HG03342 (cell line): ENCODE measurements around the gene TAF1.
"Not testable (repeated sequence)": the region's sequence is repeated elsewhere in the genome, so short reads cannot be mapped to it uniquely, and the experiment has no call there.

Experiments
- ATAC-seq: cut with Tn5 transposase; IDR thresholded peaks from one replicate; pipeline ENCODE4 v1.9.1; 2021; ENCODE audit warnings: mild to moderate bottlenecking, moderate library complexity; ENCODE audit not compliant: unreplicated experiment

TAF1 gene, protein sequence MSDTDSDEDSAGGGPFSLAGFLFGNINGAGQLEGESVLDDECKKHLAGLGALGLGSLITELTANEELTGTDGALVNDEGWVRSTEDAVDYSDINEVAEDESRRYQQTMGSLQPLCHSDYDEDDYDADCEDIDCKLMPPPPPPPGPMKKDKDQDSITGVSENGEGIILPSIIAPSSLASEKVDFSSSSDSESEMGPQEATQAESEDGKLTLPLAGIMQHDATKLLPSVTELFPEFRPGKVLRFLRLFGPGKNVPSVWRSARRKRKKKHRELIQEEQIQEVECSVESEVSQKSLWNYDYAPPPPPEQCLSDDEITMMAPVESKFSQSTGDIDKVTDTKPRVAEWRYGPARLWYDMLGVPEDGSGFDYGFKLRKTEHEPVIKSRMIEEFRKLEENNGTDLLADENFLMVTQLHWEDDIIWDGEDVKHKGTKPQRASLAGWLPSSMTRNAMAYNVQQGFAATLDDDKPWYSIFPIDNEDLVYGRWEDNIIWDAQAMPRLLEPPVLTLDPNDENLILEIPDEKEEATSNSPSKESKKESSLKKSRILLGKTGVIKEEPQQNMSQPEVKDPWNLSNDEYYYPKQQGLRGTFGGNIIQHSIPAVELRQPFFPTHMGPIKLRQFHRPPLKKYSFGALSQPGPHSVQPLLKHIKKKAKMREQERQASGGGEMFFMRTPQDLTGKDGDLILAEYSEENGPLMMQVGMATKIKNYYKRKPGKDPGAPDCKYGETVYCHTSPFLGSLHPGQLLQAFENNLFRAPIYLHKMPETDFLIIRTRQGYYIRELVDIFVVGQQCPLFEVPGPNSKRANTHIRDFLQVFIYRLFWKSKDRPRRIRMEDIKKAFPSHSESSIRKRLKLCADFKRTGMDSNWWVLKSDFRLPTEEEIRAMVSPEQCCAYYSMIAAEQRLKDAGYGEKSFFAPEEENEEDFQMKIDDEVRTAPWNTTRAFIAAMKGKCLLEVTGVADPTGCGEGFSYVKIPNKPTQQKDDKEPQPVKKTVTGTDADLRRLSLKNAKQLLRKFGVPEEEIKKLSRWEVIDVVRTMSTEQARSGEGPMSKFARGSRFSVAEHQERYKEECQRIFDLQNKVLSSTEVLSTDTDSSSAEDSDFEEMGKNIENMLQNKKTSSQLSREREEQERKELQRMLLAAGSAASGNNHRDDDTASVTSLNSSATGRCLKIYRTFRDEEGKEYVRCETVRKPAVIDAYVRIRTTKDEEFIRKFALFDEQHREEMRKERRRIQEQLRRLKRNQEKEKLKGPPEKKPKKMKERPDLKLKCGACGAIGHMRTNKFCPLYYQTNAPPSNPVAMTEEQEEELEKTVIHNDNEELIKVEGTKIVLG (N-terminal part only)

DNA sequence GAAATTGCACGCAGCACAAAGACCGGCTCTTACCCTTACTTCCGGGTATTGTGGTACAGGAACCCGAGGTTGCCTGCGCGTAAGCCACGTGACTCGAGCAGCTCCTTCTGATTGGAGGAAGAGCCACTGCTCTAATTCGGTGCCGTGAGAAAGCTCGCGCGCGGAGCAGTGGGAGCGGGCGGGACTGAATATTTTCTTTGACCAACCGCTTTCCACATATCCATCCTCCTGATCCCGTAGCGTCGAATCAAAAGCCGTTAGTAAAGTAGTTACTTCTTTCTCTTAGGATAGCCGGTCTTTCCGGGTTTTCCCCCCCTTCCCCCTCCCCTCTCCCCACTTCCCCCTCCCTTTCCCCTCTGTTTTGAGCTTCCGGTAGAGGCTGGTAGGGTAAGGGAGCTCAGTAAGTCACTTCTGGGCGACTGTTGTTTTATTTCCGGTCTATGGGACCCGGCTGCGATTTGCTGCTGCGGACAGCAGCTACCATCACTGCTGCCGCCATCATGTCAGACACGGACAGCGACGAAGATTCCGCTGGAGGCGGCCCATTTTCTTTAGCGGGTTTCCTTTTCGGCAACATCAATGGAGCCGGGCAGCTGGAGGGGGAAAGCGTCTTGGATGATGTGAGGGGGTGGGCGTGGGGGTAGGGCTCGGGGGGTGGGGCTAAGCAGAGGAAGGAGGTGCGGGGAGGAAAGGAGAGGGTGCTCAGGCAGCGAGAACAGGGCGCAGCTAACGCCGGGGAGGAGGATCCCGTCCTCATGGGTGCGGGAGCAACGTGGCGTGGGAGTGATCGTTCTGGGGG is at the start of gene TAF1:
TSS of gene TAF1 (plus strand) at position 483 of the 799 bp plus-strand sequence. CDS start at position 501, 18 bp downstream.
- ATAC-seq, result peak; percentile 84

DNA sequence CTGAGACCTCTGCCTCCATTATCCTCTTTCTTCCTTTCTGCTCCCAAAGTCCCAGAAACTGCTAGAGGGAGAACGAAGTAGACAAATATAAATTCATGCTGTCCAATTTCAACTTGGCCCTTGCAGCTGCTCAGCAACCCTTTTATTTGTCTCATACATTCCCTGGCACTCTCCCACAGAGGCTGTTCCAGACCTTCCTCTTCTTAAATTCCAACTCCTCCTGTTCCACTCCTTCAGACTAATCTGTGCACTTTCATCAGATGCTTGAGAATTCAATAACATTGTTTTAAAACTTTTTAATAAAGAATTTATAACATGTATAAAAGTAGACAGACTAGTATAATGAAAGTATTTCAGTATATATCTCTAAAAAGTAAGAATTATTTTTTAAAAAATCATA is 49.2 kb upstream of the TAF1 start:
- ATAC-seq, result not testable (repeated sequence)

DNA sequence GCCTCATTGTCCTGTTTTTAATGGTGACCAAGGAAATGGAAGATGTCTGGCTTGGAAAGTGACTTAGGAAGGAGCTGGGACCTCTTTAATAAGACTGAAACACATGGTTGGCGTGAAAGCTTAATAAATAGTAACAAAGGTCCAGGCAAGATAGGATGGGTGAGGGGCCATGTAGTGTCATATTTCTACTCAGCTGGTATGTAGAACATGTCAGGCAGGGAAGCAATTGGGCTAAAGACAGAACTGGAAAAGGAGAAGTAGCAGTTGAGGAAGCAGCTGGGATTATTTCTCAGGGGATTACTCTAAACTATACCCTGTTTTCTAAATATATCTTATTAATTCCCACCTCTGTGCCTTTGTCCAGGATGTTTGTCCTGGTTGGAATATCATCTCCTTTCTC is 46.0 kb upstream of the TAF1 start:
- ATAC-seq, result no peak

DNA sequence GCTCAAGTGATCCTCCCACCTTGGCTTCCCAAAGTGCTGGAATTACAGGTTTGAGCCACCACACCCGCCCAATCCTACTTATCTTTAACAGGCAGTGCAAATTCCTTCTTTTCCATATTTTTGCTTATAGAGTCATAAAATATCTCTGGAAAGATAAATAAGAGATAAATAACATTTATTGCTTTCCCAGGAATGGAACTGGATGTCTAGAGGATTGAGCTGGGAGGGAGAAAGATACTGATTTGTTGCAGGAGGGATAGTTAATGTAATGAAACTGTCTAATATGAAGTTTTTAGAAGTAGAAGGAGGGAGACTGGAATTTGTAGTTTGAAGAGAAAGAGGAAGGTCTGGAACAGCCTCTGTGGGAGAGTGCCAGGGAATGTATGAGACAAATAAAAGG is 44.4 kb upstream of the TAF1 start:
- no peak for ATAC-seq

DNA sequence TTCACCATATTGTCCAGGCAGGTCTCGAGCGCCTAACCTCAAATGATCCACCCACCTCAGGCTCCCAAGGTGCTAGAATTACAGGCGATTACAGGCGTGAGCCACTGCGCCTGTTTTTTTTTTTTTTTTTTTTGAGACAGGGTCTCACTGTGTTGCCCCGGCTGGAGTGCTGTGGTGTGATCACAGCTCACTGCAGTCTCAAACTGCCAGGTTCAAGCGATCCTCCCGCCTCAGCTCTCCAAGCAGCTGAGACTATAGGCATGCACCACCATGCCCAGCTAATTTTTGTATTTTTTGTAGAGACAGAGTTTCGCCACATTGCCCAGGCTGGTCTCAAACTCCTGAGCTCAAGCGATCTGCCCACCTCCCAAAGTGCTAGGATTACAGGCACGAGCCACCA is 41.7 kb upstream of the TAF1 start:
- not testable (repeated sequence) for ATAC-seq

DNA sequence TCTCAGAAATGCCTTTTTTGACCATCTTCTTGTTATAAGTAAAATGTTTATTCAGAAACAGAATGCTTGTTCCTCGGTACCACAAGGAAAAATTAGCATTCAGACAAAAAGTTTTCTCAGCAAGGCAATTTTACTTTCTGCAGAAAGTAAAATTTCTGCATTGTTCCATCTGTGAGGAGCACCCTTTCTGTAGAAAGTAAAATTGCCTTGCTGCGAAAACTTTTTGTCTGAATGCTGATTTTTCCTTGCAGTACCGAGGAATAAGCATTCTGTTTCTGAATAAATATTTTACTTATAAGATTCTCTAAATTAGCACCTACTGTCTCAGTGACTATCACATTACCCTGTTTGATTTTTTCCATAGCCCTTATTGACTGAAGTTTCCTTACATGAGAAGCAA is 39.8 kb upstream of the TAF1 start:
- no peak for ATAC-seq

DNA sequence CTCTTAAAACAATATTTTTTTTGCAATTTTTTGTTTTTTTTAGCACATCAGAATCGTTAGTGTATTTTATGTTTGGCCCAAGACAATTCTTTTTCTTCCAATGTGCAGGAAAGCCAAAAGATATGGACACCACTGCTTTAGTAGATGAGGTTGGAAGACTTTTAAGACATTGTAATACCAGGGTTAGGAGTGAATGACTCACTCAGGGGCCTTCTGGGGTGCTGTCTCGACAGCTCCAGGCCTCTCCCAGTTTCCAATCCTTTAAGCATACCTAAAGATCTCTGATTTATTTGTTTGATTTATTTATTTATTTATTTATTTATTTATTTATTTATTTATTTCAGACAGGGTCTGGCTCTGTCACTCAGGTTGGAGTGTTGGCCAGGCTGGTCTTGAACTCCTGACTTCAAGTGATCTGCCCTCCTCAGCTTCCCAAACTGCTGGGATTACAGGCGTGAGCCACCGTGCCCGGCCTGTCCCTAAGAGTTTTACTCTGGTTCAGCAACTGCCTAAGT is 16.9 kb upstream of the TAF1 start:
- not testable (repeated sequence) for ATAC-seq

DNA sequence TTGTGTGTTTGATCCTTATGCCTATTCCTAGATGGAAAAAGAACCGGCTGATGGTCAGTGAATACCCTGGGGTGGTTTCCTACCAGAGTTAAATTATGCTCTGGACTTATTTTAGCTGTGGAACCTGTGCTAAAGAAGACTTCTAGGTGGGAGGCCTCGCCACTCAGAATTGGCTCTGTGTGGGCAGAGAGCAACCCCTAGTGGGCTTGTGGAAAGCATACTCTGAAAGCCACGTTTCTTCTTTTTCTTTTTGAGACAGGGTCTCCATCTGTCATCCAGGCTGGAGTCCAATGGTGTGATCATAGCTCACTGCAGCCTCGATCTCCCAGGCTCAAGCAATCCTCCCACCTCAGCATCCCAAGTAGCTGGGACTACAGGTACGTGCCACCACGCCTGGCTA is 16.3 kb upstream of the TAF1 start:
- not testable (repeated sequence) for ATAC-seq

DNA sequence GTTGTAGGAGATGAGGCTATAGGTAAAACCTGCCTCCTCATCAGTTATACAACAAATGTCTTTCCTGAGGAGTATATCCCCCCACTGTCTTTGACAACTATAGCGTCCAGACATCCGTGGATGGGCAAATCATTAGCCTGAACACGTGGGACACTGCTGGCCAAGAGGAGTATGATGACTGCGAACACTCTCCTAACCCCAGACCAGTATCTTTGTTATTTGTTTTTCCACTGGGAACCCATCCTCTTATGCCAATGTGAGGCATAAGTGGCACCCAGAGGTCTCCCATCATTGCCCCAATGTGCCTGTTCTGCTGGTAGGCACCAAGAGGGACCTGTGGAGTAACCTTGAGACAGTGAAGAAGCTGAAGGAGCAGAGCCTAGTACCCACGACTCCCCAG is 13.7 kb upstream of the TAF1 start:
- ATAC-seq, result not testable (repeated sequence)

DNA sequence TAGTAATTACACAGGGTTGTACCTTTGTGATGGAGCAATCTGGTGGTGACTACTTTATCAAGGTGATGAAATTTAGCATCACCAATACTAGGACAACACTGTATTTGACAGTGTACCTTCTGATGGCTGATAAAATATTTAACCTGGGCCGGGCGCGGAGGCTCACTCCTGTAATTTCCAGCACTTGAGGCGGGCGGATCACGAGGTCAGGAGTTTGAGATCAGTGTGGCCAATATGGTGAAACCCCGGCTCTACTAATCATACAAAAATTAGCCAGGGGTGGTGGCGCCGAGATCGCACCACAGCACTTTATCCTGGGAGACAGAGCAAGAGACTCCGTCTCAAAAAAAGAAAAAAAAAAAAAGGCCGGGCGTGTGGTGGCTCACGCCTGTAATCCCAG is 1.9 kb upstream of the TAF1 start:
- no peak for ATAC-seq

DNA sequence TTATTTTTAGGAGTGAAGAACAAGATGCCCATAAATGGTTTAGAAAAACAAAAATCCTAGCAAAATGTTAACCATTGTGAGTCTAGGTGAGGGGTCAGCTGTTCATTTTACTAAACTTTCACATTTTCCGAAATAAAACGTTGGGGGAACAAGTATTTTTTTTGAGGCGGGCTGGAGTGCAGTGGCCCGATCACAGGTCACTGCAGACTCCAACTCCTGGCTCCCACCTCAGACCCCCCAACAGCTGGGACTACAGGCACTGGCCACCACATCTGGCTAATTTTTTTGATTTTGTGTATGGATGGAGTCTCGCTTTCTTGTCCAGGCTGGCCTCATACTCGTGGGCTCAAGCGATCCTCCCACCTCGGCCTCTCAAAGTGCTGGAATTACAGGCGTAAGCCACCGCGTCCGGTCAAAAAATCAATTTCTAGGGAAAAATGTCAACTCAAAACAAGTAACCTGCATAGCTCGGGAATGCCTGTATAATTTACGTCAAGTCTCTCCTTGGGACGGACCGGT is 742 bp upstream of the TAF1 start:
- ATAC-seq, result peak; percentile 2

DNA sequence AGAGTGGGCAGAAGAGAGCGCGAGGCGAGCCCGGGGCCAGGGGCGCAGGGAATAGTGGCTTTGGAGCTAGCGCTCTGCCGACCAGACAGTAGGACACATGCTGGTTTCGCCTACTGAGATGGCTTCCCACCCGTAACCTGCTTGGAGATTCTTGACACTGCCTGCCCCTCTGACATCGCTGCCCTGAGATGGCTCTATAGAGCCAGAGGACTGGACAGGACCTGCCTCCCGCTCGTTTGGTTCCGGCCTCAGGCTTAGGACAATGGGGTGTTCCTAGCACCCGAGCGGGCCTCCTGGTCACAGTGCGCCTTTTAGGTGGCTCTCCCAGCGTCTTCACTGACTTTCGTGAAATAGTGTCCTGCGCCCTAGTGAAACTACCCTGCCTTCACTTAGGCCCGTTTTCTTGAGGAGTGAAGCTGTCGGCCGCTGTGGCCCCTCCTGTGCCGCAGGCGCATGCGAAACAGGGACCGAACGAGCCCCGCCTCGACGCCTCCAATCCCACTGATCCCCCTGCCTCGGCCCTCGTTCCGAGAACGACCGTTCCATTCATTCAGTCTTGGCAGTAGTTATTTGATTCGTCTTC is 608 bp downstream of the TAF1 start:
- no peak for ATAC-seq

DNA sequence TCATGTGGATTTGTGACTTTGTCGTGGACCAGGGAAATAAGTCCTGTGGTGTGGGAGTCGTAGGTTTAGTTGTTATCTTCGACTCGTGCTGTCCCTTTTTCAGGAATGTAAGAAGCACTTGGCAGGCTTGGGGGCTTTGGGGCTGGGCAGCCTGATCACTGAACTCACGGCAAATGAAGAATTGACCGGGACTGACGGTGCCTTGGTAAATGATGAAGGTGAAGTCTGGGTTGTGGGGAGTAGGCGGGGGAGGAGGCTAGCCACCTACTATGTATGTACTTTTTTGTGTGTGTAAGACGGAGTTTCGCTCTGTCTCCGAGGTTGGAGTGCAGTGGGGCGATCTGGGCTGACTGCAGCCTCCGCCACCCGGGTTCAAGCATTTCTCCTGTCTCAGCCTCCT is 1.2 kb downstream of the TAF1 start:
- ATAC-seq, result no peak

DNA sequence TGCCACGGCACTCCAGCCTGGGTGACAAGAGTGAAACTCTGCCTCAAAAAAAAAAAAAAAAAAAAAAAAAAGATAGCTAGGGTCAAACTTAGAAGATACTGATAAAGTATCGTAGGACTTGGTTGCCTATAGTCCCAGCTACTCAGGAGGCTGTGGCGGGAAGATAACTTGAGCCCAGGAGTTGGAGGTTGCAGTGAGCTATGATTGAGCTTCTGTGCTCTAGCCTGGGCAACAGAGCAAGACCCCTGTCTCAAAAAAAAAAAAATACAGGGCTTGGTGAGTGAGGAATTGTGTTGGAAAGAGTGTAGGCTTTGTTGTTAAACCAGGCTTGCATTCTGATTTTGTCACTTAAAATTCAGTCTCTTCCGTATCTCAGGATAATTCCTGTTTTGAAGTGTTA is 6.2 kb downstream of the TAF1 start:
- no peak for ATAC-seq

DNA sequence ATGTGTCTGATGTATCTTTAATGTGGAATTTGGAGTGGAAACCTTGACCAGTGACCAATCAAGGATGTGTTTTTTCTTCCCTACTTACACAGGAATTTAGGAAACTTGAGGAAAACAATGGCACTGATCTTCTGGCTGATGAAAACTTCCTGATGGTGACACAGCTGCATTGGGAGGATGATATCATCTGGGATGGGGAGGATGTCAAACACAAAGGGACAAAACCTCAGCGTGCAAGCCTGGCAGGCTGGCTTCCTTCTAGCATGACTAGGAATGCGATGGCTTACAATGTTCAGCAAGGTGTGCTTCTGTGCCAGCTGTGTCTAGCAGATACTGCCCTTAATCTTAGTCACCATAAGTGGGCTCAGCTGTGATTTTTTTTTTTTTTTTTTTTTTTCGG is 12.6 kb downstream of the TAF1 start:
- ATAC-seq, result no peak

DNA sequence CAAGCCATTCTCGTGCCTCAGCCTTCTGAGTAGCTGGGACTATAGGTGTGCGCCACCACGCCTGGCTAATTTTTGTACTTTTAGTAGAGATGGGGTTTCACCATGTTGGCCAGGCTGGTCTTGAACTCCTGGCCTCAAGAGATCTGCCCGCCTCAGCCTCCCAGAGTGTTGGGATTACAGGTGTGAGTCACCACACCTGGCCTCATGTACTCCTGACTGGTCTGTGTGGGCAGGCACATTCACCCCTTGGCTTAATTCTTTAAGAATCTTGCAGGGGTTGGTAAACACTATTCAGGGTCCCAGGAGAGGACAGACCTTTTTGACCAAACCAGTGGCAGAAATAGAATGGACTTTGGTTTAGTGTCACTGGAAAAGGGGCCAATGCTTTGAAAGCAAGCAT is 25.6 kb downstream of the TAF1 start:
- not testable (repeated sequence) for ATAC-seq

DNA sequence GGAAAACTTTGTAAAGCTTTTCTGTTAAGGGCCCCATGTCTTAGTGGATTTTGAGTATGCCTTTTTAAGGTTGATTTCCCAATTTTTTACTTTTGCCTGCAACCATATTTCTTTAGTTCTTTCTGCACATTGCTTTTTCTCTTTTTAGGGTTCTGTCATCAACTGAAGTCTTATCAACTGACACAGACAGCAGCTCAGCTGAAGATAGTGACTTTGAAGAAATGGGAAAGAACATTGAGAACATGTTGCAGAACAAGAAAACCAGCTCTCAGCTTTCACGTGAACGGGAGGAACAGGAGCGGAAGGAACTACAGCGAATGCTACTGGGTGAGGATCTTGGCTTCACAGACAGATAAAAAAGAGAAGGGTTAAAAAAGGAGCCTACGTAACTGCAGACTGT is 27.8 kb downstream of the TAF1 start:
- no peak for ATAC-seq

DNA sequence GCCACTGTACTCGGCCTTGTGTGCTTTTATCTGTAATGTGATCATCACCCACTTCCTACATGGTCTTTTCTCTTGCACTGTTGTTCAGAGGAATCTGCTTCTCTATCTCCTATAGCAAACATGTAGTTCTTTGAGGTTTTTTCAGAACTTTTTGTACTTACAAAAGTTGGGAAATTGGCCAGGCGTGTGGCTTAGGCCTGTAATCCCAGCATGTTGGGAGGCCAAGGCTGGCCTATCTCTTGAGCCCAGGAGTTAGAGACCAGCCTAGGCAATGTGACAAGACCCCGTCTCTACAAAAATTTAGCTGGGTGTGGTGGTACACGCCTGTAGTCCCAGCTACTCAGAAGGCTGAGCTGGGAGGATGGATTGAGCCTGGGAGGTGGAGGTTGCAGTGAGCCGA is 30.4 kb downstream of the TAF1 start:
- ATAC-seq, result no peak

DNA sequence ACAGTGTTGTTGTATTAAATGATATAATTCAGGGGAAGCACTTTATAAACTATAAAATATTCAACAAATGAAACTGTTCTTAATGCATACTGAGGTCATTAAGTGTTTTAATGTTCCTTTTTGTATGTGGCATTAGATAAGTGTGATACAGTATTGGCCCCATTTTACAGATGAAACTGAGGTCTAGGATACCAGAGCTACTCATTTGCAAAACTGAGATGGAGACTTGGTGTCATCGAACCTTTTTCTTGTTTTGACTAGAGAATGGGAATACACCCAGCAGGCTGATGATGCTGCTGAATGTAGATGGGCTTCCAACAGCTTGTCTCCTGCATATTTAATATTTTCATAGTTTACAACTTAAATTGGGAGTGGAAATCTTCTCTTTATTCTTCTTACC is 34.6 kb downstream of the TAF1 start:
- ATAC-seq, result no peak
